Prostate gland (tissue), 2 donors: ENCODE data around the gene GNB3. TPM values are rescaled to one million over a fixed set of nuclear protein-coding genes. Genes with fewer than 3 reads are reported as not detected.
"Not testable (repeated sequence)": the region's sequence is repeated elsewhere in the genome, so short reads cannot be mapped to it uniquely, and the experiment has no call there.

Experiments used
- DNase-seq: peaks from one replicate; pipeline ENCODE4 v3.0.0-alpha.2; 2019; ENCODE audit warnings: low spot score
- H3K27ac ChIP-seq, 2 donors: fragments of 200-600 bp; sonication (generic); 2 replicates each; pipeline ENCODE4 v1.5.1; 2017 to 2019
- H3K27me3 ChIP-seq: fragments of 200-600 bp; sonication (generic); replicated peaks from 2 replicates; pipeline ENCODE4 v1.5.1; 2019; ENCODE audit not compliant: insufficient read depth
- H3K36me3 ChIP-seq, 2 donors: fragments of 200-600 bp; sonication (generic); 1 replicate in 1 of 2; 2 replicates in 1 of 2; pipeline versions ENCODE4 v1.5.1 to v1.8.1; 2017 to 2019
- H3K4me1 ChIP-seq: fragments of 200-600 bp; sonication (generic); replicated peaks from 2 replicates; pipeline ENCODE4 v1.5.1; 2019
- H3K4me3 ChIP-seq, 2 donors: fragments of 200-600 bp; sonication (generic); 2 replicates each; pipeline ENCODE4 v1.5.1; 2017 to 2019
- H3K9me3 ChIP-seq: fragments of 200-600 bp; sonication (generic); 2 replicates; pipeline ENCODE4 v1.5.1; 2017
- POLR2A ChIP-seq: fragments of 450-650 bp; IDR thresholded peaks from one replicate; pipeline ENCODE4 v1.6.1; 2016; ENCODE audit warnings: antibody characterized with exemption, mild to moderate bottlenecking
- POLR2AphosphoS5 ChIP-seq: sonication (generic); formaldehyde crosslinking; IDR thresholded peaks from one replicate; pipeline ENCODE4 v1.6.1; 2017; ENCODE audit warnings: antibody characterized with exemption
- WGBS: methylation state at CpG from one replicate; pipeline ENCODE4 v1.1.5; 2018; 5-methylcytosine and 5-hydroxymethylcytosine counted together
- intact Hi-C: fragments of 100-400 bp; cut with DNase I; formaldehyde crosslinking; loops from one replicate; pipeline ENCODE4 v1.14.2; 2022
- total RNA-seq, 2 donors: library from RNA; depleted of rRNA; stranded (reverse); fragments of >200 nt; gene quantifications; one replicate each; pipeline ENCODE4 v1.1.0, GENCODE V29; 2016
- TF ChIP-seq, protein P1 (sequence below), 4 experiments: fragments of 200-600 bp in 2 of 4; fragments of 450-650 bp in 2 of 4; sonication (generic) in 2 of 4; IDR thresholded peaks; 1 replicate in 3 of 4; 2 replicates in 1 of 4; pipeline ENCODE4 v1.5.1; 2016 to 2019; ENCODE audit warnings: antibody characterized with exemption in 4 of 4, mild to moderate bottlenecking in 2 of 4, moderate library complexity in 2 of 4

The GNB3 gene
- total RNA-seq, 2 donors from 2014 or later = 2.3 to 2.4 TPM

DNA sequence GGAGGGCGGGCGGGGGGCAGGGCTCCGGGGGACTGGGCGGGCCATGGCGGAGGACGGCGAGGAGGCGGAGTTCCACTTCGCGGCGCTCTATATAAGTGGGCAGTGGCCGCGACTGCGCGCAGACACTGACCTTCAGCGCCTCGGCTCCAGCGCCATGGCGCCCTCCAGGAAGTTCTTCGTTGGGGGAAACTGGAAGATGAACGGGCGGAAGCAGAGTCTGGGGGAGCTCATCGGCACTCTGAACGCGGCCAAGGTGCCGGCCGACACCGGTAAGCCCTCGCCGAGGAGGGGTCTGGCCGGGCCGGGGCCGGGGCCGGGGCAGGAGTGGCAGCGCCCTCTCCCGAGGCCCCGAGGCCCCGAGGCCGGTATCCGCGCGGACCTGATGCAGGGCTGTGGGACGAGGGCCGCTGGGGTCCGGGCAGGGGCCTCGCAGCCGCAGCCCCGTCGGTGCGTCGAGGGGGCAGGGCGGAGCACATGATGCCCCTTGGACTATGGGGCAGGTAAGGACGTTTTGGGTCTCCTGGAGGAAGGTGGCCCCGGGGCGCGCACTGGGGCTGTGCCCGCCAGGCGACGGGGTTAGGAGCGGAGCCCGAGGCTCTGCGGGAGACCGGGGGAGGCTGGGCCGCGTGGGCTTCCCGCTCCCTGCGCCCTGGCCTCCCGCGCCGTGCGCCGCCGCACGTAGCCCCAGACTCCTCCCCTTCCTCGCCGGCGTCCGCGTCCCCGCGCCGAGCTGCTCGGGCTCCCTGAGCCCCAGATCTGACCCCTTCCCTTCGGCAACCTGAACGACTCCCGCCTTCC, 26.9 kb downstream of the GNB3 start, which contains the start of gene TPI1:
Gene TPI1, plus strand, starts transcription at position 119 of the 798 bp plus-strand sequence. Its CDS starts 36 bp downstream, at position 155.
- DNase-seq = peak; percentile 86
- Histone ChIP-seq H3K4me1 (peaks cover 16% of the 10 kb centered on the region), H3K9me3 (no peaks in the 10 kb centered on the region), H3K27me3 (no peaks in the 10 kb centered on the region), H3K36me3 (peaks cover 3 to 9% of the 10 kb centered on the region in 2 donors), H3K4me3 (peak within 1 kb of the TSS; percentile 82 to 90), H3K27ac (peak within 1 kb of the TSS; percentile 91 to 97)
- TF ChIP-seq, protein P1, sequence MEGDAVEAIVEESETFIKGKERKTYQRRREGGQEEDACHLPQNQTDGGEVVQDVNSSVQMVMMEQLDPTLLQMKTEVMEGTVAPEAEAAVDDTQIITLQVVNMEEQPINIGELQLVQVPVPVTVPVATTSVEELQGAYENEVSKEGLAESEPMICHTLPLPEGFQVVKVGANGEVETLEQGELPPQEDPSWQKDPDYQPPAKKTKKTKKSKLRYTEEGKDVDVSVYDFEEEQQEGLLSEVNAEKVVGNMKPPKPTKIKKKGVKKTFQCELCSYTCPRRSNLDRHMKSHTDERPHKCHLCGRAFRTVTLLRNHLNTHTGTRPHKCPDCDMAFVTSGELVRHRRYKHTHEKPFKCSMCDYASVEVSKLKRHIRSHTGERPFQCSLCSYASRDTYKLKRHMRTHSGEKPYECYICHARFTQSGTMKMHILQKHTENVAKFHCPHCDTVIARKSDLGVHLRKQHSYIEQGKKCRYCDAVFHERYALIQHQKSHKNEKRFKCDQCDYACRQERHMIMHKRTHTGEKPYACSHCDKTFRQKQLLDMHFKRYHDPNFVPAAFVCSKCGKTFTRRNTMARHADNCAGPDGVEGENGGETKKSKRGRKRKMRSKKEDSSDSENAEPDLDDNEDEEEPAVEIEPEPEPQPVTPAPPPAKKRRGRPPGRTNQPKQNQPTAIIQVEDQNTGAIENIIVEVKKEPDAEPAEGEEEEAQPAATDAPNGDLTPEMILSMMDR (IDR thresholded peaks at IDR 0.05) = peak in 1 of 4 experiments; percentile 14
- TF ChIP-seq POLR2AphosphoS5 (peak; percentile 90), POLR2A (peak; percentile 97)
- intact Hi-C loops = no loop called here
- under 1% methylated on average over 73 of the region's 86 CpGs for WGBS

DNA sequence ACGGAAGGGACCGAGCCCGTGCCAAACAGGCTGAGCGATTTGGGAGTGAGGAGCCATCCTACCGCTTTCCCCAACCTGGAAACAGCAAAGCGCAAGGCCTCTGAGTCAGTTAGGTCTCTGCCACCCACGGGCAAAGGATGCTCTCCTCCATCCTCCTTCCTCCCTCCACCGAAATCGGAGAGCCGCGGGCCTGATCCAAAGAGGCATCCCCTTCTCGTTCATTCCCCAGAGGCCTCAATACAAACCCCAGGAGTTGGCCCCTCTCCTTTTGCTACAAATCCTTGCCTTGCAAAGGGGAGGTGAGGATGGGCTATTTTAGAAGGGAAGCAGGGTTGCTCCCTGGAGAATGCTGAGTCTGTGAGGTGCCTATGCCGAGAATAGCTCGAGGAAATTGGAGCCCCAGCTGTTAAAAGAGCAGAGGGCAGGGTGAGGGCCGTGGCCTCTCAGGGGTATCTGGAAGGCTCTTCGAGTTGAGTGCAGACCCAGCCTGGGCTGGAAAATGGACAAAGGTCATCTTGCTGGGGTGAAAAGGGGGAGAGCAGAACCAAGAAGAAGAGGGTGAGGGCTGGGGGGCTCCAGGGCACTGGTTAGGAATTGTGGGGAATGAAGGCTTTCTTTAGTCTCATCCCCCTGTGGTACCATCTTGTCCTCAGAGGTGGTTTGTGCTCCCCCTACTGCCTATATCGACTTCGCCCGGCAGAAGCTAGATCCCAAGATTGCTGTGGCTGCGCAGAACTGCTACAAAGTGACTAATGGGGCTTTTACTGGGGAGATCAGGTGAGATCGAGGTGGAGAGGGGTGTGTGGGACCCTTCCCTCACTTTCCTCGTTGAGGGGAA, 27.7 kb downstream of the GNB3 start:
- WGBS = 6% methylated on average over 22 of the region's 22 CpGs
- intact Hi-C loops = no loop called here

DNA sequence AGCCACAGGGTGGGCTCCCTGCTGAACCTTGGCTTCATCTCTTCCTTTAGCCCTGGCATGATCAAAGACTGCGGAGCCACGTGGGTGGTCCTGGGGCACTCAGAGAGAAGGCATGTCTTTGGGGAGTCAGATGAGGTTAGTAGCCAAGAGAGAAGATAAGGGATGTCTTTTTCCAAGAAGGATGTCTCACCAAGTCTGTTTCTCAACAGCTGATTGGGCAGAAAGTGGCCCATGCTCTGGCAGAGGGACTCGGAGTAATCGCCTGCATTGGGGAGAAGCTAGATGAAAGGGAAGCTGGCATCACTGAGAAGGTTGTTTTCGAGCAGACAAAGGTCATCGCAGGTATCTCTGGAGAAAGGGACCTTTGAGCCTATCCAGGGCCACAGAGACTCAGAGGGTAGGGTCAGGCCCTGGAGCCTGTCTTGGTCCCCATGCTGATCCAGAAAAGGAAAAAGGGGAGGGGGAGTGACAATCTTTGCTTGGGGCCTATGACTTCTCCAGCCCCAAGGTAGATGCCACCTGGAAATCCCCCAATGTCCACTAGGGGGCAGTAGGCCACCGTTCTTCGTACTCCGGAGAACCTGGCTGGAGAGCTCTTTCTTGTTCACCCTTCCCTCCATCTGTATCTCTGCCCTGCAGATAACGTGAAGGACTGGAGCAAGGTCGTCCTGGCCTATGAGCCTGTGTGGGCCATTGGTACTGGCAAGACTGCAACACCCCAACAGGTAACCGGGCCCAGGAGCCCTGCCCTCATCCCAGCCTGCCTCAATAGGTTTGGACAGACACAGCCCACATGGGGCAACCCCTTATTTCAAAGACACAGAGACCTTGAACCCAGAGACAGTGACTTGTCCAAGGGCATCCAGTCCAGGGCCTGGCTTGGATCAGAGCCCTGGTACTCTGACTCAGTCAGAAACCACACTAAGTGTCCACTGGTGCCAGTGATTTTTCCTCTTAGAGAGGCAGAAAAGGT, 28.6 kb downstream of the GNB3 start:
- H3K4me3 ChIP-seq = no peak overlapping the region
- peak; percentile 73 for TF ChIP-seq POLR2AphosphoS5
- TF ChIP-seq, protein P1 (IDR thresholded peaks at IDR 0.05) = peak; percentile 85 to 94 (median 92)
- no peak for TF ChIP-seq POLR2A
- H3K27ac ChIP-seq = peak overlapping the region in 1 of 2 donors; percentile 91
- peaks cover 3 to 5% of the 10 kb centered on the region in 2 donors for H3K36me3 ChIP-seq
- 29% methylated on average over 12 of the region's 12 CpGs for WGBS
- intact Hi-C loops = loop anchor here (10.0 kb wide), 2 partner anchors 65 to 95 kb away; no protein-coding TSS in a partner anchor
- DNase-seq = peak; percentile 81
- H3K9me3 ChIP-seq = no peaks in the 10 kb centered on the region
- H3K4me1 ChIP-seq = peaks cover 16% of the 10 kb centered on the region
- no peaks in the 10 kb centered on the region for H3K27me3 ChIP-seq

More for the DNA sequence above, 27.7 kb downstream of the GNB3 start:
- Histone ChIP-seq H3K4me1 (peaks cover 16% of the 10 kb centered on the region), H3K9me3 (no peaks in the 10 kb centered on the region), H3K36me3 (peaks cover 3 to 5% of the 10 kb centered on the region in 2 donors), H3K4me3 (peak overlapping the region; percentile 82 to 90), H3K27me3 (no peaks in the 10 kb centered on the region), H3K27ac (peak overlapping the region; percentile 91 to 97)
- DNase-seq = no peak
- TF ChIP-seq, protein P1 (IDR thresholded peaks at IDR 0.05) = no peak
- TF ChIP-seq POLR2A (no peak), POLR2AphosphoS5 (peak; percentile 3)

DNA sequence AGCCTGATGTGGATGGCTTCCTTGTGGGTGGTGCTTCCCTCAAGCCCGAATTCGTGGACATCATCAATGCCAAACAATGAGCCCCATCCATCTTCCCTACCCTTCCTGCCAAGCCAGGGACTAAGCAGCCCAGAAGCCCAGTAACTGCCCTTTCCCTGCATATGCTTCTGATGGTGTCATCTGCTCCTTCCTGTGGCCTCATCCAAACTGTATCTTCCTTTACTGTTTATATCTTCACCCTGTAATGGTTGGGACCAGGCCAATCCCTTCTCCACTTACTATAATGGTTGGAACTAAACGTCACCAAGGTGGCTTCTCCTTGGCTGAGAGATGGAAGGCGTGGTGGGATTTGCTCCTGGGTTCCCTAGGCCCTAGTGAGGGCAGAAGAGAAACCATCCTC, 29.6 kb downstream of the GNB3 start:
- intact Hi-C loops = loop anchor here (10.0 kb wide), 2 partner anchors 64 to 94 kb away; no protein-coding TSS in a partner anchor
- not testable (repeated sequence) for H3K27me3 ChIP-seq, DNase-seq, H3K27ac ChIP-seq, H3K4me3 ChIP-seq, H3K9me3 ChIP-seq, H3K36me3 ChIP-seq
- peaks cover 16% of the 10 kb centered on the region for H3K4me1 ChIP-seq
- WGBS = 66% methylated on average over 4 of the region's 4 CpGs
